Left ventricle myocardium inferior (tissue), 1 donor: ENCODE measurements around the gene CCDC70. TPM values are rescaled to one million over a fixed set of nuclear protein-coding genes. Genes with fewer than 3 reads are reported as not detected.

Source experiments
- DNase-seq: peaks from one replicate; pipeline ENCODE4 v3.0.0-alpha.2; 2020
- H3K27ac ChIP-seq: fragments of 200-600 bp; replicated peaks from 2 replicates; pipeline ENCODE4 v1.8.0; 2021
- H3K27me3 ChIP-seq: fragments of 200-600 bp; 2 replicates; pipeline ENCODE4 v1.8.0; 2021; ENCODE audit warnings: low read depth
- H3K36me3 ChIP-seq: fragments of 200-600 bp; 2 replicates; pipeline ENCODE4 v1.8.0; 2021
- H3K4me1 ChIP-seq: fragments of 200-600 bp; 2 replicates; pipeline ENCODE4 v1.8.0; 2021
- H3K4me3 ChIP-seq: fragments of 200-600 bp; 2 replicates; pipeline ENCODE4 v1.8.0; 2021; ENCODE audit warnings: mild to moderate bottlenecking, moderate library complexity
- H3K9me3 ChIP-seq: fragments of 200-600 bp; replicated peaks from 2 replicates; pipeline ENCODE4 v1.8.0; 2021
- CTCF ChIP-seq: fragments of 200-600 bp; IDR thresholded peaks from 2 replicates; pipeline ENCODE4 v1.8.0; 2021; ENCODE audit warnings: antibody characterized with exemption, mild to moderate bottlenecking, borderline replicate concordance
- intact Hi-C: fragments of 100-400 bp; cut with micrococcal nuclease; formaldehyde crosslinking; loops from one replicate; pipeline ENCODE4 v1.11.0; 2022
- total RNA-seq: library from RNA; stranded (reverse); fragmentation: NEBNext Ultra II Directional; extraction: Animal tissue kit (Norgen Biotek cat#: 25700); gene quantifications from one replicate; pipeline ENCODE4 v1.2.1, GENCODE V29; 2021
- donor health status: DM: no; HTN: yes; CAD: no; lungs with severe emphysema.

CCDC70 gene
- total RNA-seq, 1 donor from 2014 or later = not detected

GRCh38 chr13:51838240-51838846, 23.4 kb upstream of the CCDC70 start:
- no peak overlapping the region for H3K27ac ChIP-seq
- peaks cover 7% of the 10 kb centered on the region for H3K4me1 ChIP-seq
- intact Hi-C loops = no loop called here
- no peak for TF ChIP-seq CTCF
- DNase-seq = no peak
- H3K9me3 ChIP-seq = no peaks in the 10 kb centered on the region
- H3K36me3 ChIP-seq = no peaks in the 10 kb centered on the region
- H3K27me3 ChIP-seq = no peaks in the 10 kb centered on the region
- no peak overlapping the region for H3K4me3 ChIP-seq

GRCh38 chr13:51839711-51840540, 21.8 kb upstream of the CCDC70 start:
- no peak for DNase-seq
- Histone ChIP-seq H3K4me3 (no peak overlapping the region), H3K27ac (no peak overlapping the region), H3K9me3 (no peaks in the 10 kb centered on the region), H3K27me3 (no peaks in the 10 kb centered on the region), H3K36me3 (no peaks in the 10 kb centered on the region), H3K4me1 (peaks cover 9% of the 10 kb centered on the region)
- intact Hi-C loops = no loop called here
- TF ChIP-seq CTCF = no peak

- Histone ChIP-seq H3K27ac (no peak overlapping the region), H3K9me3 (no peaks in the 10 kb centered on the region), H3K4me3 (no peak overlapping the region), H3K36me3 (no peaks in the 10 kb centered on the region), H3K4me1 (peaks cover 13% of the 10 kb centered on the region), H3K27me3 (no peaks in the 10 kb centered on the region)
- intact Hi-C loops = no loop called here
- DNase-seq = no peak
- no peak for TF ChIP-seq CTCF
Measured at GRCh38 chr13:51840917-51841316, 20.9 kb upstream of the CCDC70 start.

GRCh38 chr13:51841732-51842131, 20.0 kb upstream of the CCDC70 start:
- Histone ChIP-seq H3K27ac (no peak overlapping the region), H3K4me3 (no peak overlapping the region), H3K9me3 (no peaks in the 10 kb centered on the region), H3K36me3 (no peaks in the 10 kb centered on the region), H3K4me1 (peaks cover 13% of the 10 kb centered on the region), H3K27me3 (no peaks in the 10 kb centered on the region)
- intact Hi-C loops = no loop called here
- DNase-seq = no peak
- TF ChIP-seq CTCF = no peak

GRCh38 chr13:51843529-51843928, 18.2 kb upstream of the CCDC70 start:
- no peak for TF ChIP-seq CTCF
- intact Hi-C loops = no loop called here

More at GRCh38 chr13:51843529-51843928, 18.2 kb upstream of the CCDC70 start:
- H3K9me3 ChIP-seq = no peaks in the 10 kb centered on the region
- H3K27me3 ChIP-seq = no peaks in the 10 kb centered on the region
- no peaks in the 10 kb centered on the region for H3K36me3 ChIP-seq
- no peak for DNase-seq
- no peak overlapping the region for H3K27ac ChIP-seq
- no peak overlapping the region for H3K4me3 ChIP-seq
- peaks cover 14% of the 10 kb centered on the region for H3K4me1 ChIP-seq
